HL-60 (cell line): ENCODE measurements around the gene TNIK.

Source experiments
- DNase-seq, 2 experiments: peaks; one replicate each; pipeline ENCODE4 v3.0.0-alpha.2; 2010 to 2020; ENCODE audit warnings: low read depth in 1 of 2, low spot score in 1 of 2
- H3K27ac ChIP-seq: fragments of 250-450 bp; sonication (Bioruptor Pico); replicated peaks from 2 replicates; pipeline ENCODE4 v1.5.1; 2020; ENCODE audit warnings: mild to moderate bottlenecking, moderate library complexity
- H3K27me3 ChIP-seq: fragments of 250-450 bp; sonication (Bioruptor Pico); 2 replicates; pipeline ENCODE4 v1.5.1; 2021; ENCODE audit warnings: mild to moderate bottlenecking, moderate library complexity; ENCODE audit not compliant: insufficient read depth, poor library complexity, severe bottlenecking
- H3K4me3 ChIP-seq: replicated peaks from 2 replicates; pipeline ENCODE4 v1.5.1; 2011; ENCODE audit warnings: mild to moderate bottlenecking, control low read depth, low read length; ENCODE audit not compliant: insufficient read depth
- GABPA ChIP-seq: IDR thresholded peaks from 2 replicates; pipeline ENCODE4 v1.6.1; 2012; ENCODE audit warnings: low read depth
- POLR2AphosphoS5 ChIP-seq: IDR thresholded peaks from 2 replicates; pipeline ENCODE4 v1.6.1; 2012; ENCODE audit warnings: low read depth
- SPI1 ChIP-seq: IDR thresholded peaks from 2 replicates; pipeline ENCODE4 v1.6.1; 2012; ENCODE audit warnings: low read depth, mild to moderate bottlenecking, borderline replicate concordance
- TF ChIP-seq, protein P1 (sequence below): IDR thresholded peaks from 2 replicates; pipeline ENCODE4 v1.6.1; 2012; ENCODE audit warnings: low read depth; ENCODE audit not compliant: insufficient replicate concordance
- TF ChIP-seq, protein P2 (sequence below): IDR thresholded peaks from one replicate; pipeline ENCODE4 v1.5.1; 2011; ENCODE audit warnings: low read length, control low read depth, inconsistent platforms; ENCODE audit not compliant: insufficient read depth

Gene TNIK

DNA sequence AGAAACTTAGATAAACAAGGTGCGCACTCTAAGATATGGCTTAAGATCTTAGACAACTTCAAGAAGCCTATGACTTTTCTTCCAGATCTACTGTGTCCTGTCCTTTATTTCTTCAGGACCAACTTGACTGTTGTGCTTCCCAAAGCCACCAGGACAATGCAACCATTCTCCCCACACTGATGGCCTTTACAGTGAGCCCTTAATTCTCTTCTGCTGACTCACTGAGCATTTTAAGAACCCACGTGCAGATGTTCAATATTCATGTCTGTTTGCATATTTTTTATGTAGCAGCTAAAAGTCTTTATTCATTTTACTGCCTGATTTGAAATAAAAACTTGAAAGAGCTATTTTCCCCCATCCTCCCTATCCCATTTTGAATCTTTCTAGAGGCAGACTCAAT, 330.4 kb downstream of the TNIK start:
- Histone ChIP-seq H3K4me3 (no peak overlapping the region), H3K27ac (no peak overlapping the region), H3K27me3 (peaks cover 4% of the 10 kb centered on the region)
- TF ChIP-seq, protein P1, sequence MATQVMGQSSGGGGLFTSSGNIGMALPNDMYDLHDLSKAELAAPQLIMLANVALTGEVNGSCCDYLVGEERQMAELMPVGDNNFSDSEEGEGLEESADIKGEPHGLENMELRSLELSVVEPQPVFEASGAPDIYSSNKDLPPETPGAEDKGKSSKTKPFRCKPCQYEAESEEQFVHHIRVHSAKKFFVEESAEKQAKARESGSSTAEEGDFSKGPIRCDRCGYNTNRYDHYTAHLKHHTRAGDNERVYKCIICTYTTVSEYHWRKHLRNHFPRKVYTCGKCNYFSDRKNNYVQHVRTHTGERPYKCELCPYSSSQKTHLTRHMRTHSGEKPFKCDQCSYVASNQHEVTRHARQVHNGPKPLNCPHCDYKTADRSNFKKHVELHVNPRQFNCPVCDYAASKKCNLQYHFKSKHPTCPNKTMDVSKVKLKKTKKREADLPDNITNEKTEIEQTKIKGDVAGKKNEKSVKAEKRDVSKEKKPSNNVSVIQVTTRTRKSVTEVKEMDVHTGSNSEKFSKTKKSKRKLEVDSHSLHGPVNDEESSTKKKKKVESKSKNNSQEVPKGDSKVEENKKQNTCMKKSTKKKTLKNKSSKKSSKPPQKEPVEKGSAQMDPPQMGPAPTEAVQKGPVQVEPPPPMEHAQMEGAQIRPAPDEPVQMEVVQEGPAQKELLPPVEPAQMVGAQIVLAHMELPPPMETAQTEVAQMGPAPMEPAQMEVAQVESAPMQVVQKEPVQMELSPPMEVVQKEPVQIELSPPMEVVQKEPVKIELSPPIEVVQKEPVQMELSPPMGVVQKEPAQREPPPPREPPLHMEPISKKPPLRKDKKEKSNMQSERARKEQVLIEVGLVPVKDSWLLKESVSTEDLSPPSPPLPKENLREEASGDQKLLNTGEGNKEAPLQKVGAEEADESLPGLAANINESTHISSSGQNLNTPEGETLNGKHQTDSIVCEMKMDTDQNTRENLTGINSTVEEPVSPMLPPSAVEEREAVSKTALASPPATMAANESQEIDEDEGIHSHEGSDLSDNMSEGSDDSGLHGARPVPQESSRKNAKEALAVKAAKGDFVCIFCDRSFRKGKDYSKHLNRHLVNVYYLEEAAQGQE = no peak
- TF ChIP-seq POLR2AphosphoS5 = no peak
- TF ChIP-seq, protein P2, sequence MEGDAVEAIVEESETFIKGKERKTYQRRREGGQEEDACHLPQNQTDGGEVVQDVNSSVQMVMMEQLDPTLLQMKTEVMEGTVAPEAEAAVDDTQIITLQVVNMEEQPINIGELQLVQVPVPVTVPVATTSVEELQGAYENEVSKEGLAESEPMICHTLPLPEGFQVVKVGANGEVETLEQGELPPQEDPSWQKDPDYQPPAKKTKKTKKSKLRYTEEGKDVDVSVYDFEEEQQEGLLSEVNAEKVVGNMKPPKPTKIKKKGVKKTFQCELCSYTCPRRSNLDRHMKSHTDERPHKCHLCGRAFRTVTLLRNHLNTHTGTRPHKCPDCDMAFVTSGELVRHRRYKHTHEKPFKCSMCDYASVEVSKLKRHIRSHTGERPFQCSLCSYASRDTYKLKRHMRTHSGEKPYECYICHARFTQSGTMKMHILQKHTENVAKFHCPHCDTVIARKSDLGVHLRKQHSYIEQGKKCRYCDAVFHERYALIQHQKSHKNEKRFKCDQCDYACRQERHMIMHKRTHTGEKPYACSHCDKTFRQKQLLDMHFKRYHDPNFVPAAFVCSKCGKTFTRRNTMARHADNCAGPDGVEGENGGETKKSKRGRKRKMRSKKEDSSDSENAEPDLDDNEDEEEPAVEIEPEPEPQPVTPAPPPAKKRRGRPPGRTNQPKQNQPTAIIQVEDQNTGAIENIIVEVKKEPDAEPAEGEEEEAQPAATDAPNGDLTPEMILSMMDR = no peak
- TF ChIP-seq GABPA = no peak
- no peak for TF ChIP-seq SPI1
- no peak for DNase-seq

DNA sequence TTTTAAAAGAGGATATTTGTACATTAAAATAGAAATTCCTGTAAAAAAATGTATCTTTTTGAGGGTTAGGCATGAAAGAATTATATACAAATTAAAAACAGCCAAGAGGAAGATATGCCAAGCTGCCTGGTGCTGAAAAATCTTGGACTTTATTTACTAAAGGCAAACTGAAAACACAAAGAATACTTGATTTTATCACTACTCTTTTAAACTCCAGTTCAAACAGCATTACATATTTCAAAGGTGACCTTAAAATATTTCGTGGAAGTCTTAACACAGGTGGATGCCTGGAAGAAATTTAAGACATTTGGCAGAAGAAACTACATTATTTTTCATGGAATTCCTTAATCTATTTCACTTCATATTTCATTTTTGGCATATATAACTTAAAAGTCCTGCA, 332.6 kb downstream of the TNIK start:
- H3K27me3 ChIP-seq = peaks cover 4% of the 10 kb centered on the region
- DNase-seq = no peak
- TF ChIP-seq SPI1 = no peak
- TF ChIP-seq, protein P1 = no peak
- TF ChIP-seq, protein P2 = no peak
- no peak for TF ChIP-seq GABPA
- TF ChIP-seq POLR2AphosphoS5 = no peak
- H3K27ac ChIP-seq = no peak overlapping the region
- no peak overlapping the region for H3K4me3 ChIP-seq

DNA sequence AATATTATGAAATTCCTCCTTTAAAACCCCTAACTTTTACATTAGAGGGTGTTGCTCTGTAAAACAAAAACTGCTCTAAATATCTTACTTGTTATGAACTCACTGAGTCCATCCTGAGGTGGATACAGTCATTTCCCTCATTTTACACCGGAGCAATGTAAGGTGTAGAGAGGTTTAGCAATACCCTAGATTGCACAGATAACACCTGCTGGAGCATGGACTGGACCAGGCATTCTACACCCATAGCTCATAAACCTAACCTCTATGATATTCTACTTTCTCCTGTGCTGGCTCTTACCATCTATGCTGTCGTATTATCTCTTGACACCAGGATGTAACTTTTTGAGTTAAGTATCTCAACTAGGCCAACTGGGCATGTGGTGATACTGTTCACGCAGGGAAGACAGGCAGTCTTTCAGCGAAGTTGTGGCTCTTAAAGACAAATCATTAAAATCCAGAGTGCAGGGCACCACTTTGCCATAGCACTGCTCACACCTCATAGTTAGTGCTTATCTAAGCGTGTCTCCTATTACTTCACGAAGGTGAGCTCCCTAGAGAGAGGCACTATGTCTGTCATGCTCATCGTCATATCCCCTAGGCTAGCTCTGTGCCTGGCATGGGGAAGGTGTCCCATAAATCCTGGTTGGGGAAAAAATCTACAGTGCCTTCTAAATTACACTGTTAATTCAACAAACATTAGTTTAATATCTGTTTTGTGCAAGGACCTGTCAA, 333.6 kb downstream of the TNIK start:
- TF ChIP-seq POLR2AphosphoS5 = no peak
- TF ChIP-seq, protein P2 = no peak
- TF ChIP-seq, protein P1 = no peak
- DNase-seq = no peak
- no peak overlapping the region for H3K27ac ChIP-seq
- H3K27me3 ChIP-seq = peaks cover 4% of the 10 kb centered on the region
- H3K4me3 ChIP-seq = no peak overlapping the region
